Endothelial cell of hepatic sinusoid (primary cell): ENCODE results near the gene GALNT14.

ENCODE experiments used
- in situ Hi-C: cut with HindIII; loops from 2 replicates; pipeline ENCODE4 v1.10.0; 2017; ENCODE audit warnings: low sequenced_read_pairs

GALNT14 gene

DNA sequence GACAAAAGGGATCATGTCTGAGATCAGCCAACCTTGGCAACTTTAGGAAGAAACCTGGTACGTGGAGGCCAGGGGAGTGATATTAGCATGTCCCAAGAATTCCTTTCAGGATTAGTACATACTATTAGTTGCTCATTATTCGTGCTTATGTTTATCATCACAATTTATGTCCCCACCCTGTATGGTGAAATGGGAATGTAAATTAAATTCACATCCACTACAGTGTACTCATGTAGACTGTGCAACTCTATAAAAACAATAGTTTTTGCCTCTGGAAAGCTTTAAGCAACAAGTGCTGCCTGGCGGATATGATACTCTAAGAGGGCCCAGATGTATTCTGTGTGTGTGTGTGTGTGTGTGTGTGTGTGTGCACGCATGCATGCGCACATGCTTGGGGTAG lies 110.7 kb downstream of the GALNT14 start:
- in situ Hi-C loops, result loop anchor here (5.0 kb wide), 2 partner anchors 35 to 45 kb away; no protein-coding TSS in a partner anchor

DNA sequence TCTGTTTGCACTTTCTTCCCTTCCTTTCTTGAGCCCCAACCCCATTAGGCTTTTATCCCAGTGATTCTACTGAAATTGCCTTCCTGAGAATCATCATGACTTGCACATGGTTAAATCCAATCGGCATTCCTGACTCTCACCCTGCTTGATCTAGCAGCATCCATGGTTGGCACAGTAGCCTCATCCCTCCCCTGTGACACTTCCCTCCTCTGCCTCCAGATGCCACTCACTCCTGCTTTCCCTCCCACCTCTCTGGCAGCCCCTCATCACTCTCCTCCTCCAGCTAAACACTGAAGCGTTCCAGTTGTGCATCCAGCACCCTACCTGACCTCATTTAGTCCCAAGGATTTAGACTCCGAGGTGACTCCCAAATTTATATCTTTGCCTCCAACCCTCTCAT lies 114.7 kb downstream of the GALNT14 start:
- in situ Hi-C loops, result no loop called here

DNA sequence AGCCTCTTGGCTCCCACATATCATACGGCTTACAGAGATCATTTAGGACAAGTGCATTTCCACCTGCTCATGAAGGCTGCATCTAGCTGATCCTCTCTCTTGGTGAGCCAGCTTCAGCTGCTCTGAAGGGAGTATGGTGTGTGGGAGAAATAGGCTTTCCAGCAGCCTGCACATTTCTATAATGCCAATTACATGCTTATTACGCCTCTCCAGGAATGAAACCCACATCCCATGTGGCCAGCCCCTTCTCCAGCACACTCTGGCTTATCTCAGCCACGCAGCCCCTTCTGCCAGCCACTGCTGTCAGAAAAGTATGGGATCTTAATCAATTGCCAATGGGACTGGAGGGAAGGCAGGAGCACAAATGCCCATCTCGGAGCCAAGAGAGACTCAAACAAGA lies 117.5 kb downstream of the GALNT14 start:
- in situ Hi-C loops, result no loop called here

GRCh38 chr2:31018280-31018679 lies 120.0 kb downstream of the GALNT14 start:
- in situ Hi-C loops, result no loop called here

GRCh38 chr2:31016648-31017047 lies 121.6 kb downstream of the GALNT14 start:
- in situ Hi-C loops, result no loop called here

- in situ Hi-C loops, result no loop called here
Measured at GRCh38 chr2:31014516-31014915, 123.7 kb downstream of the GALNT14 start.

- in situ Hi-C loops, result no loop called here
Measured at GRCh38 chr2:31013301-31013700, 124.9 kb downstream of the GALNT14 start.

- in situ Hi-C loops, result no loop called here
Measured at GRCh38 chr2:31012406-31012805, 125.8 kb downstream of the GALNT14 start.

DNA sequence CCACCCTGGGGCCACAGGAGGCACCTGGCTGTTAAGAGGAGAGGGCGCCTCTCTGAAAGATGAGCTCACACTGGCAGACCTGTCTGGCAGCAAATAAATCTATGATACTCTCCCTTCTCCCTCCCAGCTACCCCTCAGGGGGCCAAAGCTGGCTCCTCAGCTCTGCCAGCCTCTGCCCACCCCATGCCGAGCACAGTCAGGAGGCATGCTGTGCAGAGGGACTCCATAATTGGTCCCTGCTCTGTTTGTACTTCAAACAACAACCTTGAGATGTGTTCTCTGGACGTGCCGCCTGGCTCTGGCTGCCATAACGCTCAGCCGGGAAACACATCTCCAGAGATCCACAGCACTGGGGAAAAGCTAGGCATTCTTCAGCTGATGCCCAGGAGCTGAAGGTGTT lies 126.7 kb downstream of the GALNT14 start:
- in situ Hi-C loops, result no loop called here

DNA sequence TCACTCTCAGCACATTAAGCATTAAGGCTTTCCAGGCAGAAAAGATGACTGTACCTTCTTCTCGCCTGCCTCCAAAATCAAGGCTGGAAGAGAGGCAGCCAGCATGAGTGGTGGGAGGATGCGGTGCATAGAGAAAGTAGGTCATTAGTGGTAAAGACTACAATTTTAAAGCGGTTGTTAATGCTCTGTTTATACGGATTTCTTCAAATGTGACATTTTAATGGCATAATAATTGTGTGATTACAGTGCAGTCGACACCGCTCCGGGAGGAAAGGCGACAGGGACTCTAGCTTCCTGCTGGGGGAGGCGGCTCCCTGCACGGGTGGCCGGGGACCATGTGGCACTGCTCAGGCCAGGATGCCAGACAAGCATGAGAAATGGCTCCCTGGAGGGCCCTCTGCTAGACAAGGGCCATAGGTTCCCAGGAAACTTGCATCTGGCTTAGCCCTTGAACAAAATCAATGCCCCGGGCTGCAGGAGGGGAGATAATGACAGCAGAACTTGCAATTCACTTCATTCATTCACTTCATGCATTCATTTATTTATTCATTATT lies 129.6 kb downstream of the GALNT14 start:
- in situ Hi-C loops, result no loop called here

DNA sequence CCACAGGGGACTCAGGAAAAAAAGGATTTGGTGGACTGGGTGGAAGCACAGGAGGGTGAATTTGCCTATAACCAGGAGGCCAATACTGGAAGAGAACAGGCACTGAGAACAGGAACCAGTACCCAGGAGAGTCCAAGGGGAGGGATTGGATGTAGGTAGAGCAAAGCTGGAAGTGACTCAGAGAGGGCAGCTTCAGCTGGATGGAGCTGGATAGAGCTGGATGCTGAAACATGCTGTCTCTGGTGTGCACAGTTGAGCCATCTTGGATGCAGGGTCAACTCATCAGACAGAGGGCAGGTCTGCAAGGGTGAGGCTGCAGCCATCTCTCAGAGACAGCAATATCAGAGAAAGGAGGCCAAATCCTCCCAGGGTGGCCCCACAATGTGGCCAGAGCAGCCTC lies 134.0 kb downstream of the GALNT14 start:
- in situ Hi-C loops, result no loop called here

GRCh38 chr2:31003749-31004148 lies 134.5 kb downstream of the GALNT14 start:
- in situ Hi-C loops, result no loop called here

GRCh38 chr2:31002537-31003150 lies 135.6 kb downstream of the GALNT14 start:
- in situ Hi-C loops, result no loop called here

GRCh38 chr2:31000970-31001369 lies 137.3 kb downstream of the GALNT14 start:
- in situ Hi-C loops, result no loop called here

DNA sequence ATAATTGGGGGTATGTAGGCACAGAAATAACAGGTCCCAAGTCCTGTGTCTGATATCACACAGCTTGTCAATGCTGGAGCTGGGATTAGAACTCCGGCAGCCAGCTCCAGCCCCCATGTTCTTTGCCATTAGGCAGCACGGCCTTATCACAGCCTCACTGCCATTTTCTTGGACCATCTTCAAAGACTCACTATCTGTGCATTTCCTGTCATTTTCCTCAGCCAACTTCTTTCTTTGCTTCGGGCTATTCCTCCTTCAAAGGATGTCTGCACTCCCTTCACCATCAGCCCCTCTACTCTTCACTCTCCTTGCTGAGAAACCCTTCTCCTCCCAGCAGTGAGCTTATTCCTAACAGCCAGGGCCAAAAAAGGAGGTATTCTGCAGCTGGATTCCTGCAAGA lies 139.6 kb downstream of the GALNT14 start:
- in situ Hi-C loops, result no loop called here

DNA sequence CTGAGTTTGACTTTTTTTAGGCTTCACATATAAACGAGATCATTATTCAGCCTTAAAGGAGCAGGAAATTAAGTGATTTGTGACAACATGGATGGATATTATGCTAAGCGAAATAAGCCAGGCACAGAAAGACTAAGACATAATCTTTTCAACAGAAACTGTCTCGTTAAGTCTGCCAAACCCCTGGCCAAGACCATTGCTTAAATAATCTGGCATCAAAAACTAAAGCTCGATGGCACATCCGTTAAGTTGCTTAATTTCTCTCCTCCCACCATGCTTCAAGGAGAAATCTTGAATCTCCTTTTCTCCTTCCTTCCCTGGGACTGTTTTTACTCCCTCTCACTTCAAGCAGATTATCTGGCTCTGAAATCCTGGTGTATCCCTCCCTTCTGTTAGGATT lies 140.3 kb downstream of the GALNT14 start:
- in situ Hi-C loops, result no loop called here

DNA sequence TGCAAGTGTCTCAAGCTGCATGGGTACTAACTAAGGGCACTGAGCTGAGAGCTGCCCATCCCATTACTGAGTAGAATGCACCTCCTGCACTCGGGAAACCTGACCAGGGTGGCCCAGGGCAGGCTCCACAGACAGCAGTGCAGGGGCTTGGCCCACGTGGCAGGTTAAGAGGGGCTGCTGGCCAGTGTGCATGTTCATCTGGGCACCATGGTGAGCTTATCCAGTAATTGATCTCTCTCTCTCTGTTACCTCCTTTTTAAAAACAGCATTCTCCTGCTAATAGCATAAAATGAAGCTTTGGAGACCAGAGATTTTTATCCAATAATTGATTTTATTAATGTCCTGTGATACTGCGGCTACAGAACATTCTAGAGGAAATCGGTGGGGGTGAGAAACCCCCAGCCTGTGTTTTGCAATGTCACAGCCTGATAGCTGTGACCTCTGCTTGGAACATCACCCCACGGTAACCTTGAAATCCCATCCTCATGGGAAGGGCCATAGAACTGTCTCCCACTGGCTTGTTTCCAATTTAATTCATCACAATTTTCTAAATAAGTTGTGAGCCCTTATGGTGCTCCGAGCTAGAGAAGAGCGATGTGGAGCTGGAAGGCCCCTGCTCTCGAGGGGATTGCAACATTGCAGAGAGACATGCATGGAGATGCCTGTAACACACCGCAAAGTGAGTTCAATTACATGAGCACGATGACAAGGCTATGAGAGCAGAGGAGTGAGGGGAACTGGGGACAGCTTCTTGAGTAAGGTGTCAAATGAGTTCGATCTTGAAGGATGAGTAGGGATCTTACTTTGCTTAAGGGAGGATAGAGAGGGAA lies 143.8 kb downstream of the GALNT14 start:
- in situ Hi-C loops, result loop anchor here (5.0 kb wide), 1 partner anchor 33 kb away; no protein-coding TSS in a partner anchor

GRCh38 chr2:30992781-30993180 lies 145.5 kb downstream of the GALNT14 start:
- in situ Hi-C loops, result loop anchor here (5.0 kb wide), 1 partner anchor 35 kb away; no protein-coding TSS in a partner anchor

DNA sequence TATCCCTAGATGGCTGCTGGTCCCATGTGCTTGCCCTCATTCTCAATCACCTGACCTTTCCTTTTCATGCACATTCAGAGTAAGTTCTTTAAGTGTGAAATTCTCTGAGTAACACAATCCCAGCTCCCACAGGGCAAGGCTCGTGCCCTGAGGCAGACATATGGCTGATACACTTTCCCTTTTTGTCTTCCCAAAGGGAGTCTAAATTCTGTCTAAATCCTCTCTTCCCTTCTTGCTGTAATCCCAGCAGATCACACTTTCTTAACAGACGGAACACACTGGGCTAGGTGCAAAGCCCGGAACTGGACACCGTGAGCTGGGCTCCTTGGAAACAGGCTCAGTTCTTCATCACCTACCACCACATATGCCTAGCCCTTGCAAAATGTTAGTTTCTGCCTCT lies 147.6 kb downstream of the GALNT14 start:
- in situ Hi-C loops, result loop anchor here (5.0 kb wide), 1 partner anchor 37 kb away; no protein-coding TSS in a partner anchor

DNA sequence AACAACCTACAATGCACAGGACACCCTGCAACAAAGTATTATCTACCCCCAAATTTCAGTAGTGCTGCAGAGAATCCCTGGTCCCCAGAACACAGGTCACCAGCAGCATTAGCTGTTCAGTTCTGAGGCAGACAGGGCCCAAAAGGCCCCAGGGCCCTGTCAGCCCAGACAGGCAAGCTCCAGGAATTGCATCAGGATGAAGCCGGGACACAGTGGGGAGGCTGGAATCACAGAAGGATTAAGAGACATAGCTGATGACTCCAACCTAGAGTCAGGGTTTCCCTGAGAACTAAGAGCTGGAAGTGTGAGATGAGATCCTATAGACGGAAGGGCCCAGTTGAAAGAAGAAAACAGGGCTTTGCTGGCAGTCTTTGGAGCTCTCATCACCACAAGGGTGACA lies 148.1 kb downstream of the GALNT14 start:
- in situ Hi-C loops, result loop anchor here (5.0 kb wide), 1 partner anchor 37 kb away; no protein-coding TSS in a partner anchor

- in situ Hi-C loops, result loop anchor here (5.0 kb wide), 1 partner anchor 38 kb away; no protein-coding TSS in a partner anchor
Measured at GRCh38 chr2:30989746-30990145, 148.5 kb downstream of the GALNT14 start.

GRCh38 chr2:30987566-30987965 lies 150.7 kb downstream of the GALNT14 start:
- in situ Hi-C loops, result no loop called here
